ENCODE results near the gene RSRC1.
A peak's percentile ranks its signal among the peaks of the same experiment; 100 is the strongest.
"Not testable (repeated sequence)": the region's sequence is repeated elsewhere in the genome, so short reads cannot be mapped to it uniquely, and the experiment has no call there.

RSRC1 gene

DNA sequence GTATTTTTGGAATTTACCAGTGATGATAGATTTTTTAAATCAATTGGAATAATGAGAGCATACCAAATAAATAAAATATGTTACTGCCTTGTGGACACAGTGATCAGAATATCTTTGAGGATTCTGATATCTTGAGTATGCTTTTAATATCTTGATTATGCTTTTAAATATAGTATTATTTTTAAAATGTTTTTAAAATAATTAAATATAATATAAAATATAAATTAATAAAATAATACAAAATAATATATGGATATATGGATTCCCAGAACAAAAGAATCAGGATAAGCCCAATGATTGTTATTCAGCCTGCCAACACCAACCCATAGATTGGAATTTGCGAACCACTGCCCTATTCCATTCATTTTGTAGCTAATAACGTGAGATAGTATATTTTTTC lies 369.2 kb downstream of the RSRC1 start:
- FAIRE-seq, result peak; percentile 69

- FAIRE-seq, result no peak
Measured at GRCh38 chr3:158483701-158484235, 373.9 kb downstream of the RSRC1 start.

DNA sequence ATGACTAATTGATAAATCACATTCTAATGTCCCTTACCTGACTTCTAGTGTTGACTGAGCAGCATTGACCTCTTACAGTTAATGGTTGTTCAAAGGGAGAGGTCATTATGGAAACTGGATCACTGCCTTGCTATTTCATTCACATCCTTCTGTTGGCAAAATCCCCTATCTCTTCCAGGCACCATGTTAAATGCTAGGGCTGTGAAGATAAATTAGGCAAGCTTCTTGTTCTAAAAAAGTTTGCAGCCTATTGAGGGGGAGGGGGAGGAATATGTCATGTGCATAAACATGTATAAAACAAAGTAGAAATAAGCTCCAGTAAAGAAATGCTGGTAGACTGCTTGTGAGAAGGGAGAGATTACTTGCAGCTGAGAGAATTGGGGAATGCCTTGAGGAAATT lies 376.3 kb downstream of the RSRC1 start:
- FAIRE-seq, result no peak

DNA sequence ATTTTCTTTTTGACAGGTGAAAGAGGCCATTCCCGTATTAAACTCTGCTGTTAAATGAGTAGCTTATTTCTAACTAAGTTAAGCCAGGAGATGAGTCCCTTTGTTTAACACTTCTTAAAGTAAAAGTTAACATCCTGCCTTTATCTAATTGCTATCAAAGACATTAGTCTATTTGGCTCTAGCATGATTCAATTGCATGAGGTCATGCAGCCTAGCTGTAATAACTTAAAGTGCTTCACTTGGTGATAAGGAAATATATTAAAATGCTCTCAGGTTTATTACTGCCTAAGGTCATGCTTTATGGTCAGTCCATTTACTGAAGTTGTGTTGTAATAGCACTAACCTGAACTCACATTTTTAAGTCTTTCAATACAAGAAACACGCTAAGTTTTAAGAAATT lies 378.8 kb downstream of the RSRC1 start:
- no peak for FAIRE-seq

- FAIRE-seq, result no peak
Measured at GRCh38 chr3:158489181-158489580, 379.3 kb downstream of the RSRC1 start.

- FAIRE-seq, result no peak
Measured at GRCh38 chr3:158491968-158492367, 382.1 kb downstream of the RSRC1 start.

DNA sequence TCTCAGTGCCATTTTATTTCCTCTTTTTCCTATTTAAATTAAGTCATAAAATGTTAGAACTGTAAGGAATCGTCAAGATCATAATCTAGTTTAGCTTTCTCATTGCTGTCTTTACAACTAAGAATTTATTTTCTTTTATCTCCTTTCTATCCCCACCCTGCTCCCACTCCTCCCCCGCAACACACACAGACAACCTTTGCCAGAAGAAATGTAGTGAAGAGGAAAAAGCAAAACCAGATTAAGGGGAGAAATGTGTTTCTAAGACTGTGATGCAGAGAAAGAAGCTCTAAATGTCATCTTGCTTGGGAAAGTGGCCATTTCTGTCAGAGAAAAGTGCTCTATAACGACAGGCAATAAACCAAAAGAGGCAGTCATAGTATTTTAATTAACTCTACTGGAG lies 382.8 kb downstream of the RSRC1 start:
- no peak for FAIRE-seq

- no peak for FAIRE-seq
Measured at GRCh38 chr3:158493931-158494330, 384.0 kb downstream of the RSRC1 start.

DNA sequence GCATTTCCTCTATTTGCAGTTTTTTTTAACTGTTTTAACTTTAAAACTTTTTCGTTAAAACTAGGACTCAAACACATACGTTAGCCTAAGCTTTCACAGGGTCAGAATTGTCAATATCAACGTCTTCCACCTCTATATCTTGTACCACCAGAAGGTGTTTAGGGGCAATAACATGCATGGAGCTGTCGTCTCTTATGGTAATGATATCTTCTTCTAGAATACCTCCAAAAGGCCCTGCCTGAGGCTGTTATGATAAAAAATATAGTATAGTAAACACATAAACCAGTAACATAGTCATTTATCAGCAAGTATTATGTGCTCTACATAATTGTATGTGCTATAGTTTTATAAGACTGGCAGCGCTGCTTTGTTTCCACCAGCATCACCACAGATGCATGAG lies 384.8 kb downstream of the RSRC1 start:
- no peak for FAIRE-seq

DNA sequence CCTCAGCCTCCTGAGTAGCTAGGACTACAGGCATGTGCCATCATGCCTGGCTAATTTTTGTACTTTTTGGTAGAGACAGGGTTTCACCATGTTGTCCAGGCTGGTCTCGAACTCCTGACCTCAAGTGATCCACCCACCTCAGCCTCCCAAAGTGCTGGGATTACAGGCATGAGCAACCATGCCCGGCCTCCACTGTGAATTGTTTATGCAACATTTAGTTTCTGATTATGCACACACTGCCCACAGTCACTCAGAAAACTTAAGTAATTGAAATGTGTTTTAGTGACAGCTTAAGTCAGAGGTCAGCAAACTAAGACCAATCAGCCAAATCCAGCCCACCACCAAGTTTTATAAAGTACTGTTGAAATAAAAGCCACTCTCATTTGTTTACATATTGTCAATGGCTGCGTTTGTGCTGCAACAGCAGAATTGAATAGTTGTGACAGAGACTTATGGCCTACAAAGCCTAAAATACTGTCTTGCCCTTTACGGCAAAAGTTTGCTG lies 385.6 kb downstream of the RSRC1 start:
- FAIRE-seq, result not testable (repeated sequence)

- FAIRE-seq, result no peak
Measured at GRCh38 chr3:158505117-158505516, 395.2 kb downstream of the RSRC1 start.

- FAIRE-seq, result no peak
Measured at GRCh38 chr3:158506456-158506855, 396.6 kb downstream of the RSRC1 start.

DNA sequence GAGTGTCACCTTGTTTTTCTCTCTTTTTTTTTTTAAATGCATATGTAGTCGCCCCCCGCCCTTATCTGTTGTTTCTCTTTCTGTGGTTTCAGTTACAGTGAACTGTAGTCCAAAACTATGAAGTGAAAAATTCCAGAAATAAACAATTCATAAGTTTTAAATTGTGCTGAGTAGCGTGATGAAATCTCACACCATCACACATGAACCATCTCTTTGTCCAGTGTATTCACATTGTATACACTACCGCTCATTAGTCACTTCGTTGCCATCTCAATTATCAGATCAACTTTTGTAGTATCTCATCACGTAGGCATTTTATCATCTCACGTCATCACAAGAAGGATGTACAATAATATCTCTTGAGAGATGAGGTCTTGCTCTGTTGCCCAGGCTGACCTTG lies 398.6 kb downstream of the RSRC1 start:
- no peak for FAIRE-seq

GRCh38 chr3:158509891-158510290 lies 400.0 kb downstream of the RSRC1 start:
- FAIRE-seq, result no peak

- FAIRE-seq, result not testable (repeated sequence)
Measured at GRCh38 chr3:158516729-158517128, 406.8 kb downstream of the RSRC1 start.

- no peak for FAIRE-seq
Measured at GRCh38 chr3:158519776-158520175, 409.9 kb downstream of the RSRC1 start.

- FAIRE-seq, result no peak
Measured at GRCh38 chr3:158520433-158520832, 410.5 kb downstream of the RSRC1 start.

- no peak for FAIRE-seq
Measured at GRCh38 chr3:158522221-158523136, 412.6 kb downstream of the RSRC1 start.

- no peak for FAIRE-seq
Measured at GRCh38 chr3:158528076-158528674, 418.3 kb downstream of the RSRC1 start.

- no peak for FAIRE-seq
Measured at GRCh38 chr3:158531334-158531733, 421.4 kb downstream of the RSRC1 start.

GRCh38 chr3:158532099-158532734 lies 422.3 kb downstream of the RSRC1 start:
- FAIRE-seq, result peak; percentile 95

DNA sequence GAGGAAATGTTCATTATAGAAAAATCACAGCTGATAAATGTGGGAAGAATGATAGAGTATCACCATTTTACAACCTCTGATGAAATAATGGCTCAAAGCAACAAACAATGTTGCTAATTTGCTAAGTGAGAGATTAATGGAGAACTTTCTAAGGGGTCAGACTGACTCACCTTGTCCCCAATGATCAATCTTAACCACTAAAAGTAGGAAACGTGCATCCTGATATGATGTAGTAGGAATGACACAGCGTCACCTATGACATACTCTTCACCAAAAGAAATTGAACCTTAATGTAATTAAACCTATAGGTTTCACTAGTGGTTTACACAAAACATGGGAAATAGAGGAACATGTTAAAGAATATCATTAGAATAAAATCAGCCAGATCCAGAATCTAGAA lies 426.0 kb downstream of the RSRC1 start:
- no peak for FAIRE-seq

DNA sequence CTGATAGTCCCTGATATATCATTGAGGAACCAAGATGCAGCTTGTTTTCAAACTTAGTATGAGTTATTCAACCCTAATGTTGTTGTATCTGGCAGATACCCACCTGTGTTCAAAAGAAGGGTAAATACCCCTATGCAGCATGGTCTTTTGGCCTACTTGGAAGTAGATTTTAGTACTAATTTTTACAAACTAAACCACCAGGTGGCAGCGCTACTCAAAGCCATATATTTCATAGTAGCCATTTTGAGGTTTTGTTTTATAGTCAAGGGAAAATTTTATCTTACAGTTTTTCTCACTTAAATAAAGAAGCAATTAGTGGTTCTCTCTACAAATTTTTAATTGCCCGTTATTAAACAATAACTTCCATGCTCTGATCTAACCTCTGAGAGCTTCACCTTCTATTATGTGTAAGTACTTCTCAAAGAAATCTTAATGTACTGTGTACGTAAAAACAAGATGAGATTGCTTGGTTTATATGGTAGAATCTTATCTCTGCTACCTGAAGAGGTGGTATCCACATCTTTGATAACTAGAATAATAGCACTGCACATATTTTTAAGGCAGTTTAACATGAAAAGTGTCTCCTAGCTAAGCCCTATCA lies 429.6 kb downstream of the RSRC1 start:
- peak; percentile 82 for FAIRE-seq
